Measurements from ENCODE around the gene LRP2BP. TPM values are rescaled to one million over a fixed set of nuclear protein-coding genes. Genes with fewer than 3 reads are reported as not detected.
"Not testable (repeated sequence)": the region's sequence is repeated elsewhere in the genome, so short reads cannot be mapped to it uniquely, and the experiment has no call there.

LRP2BP gene
- total RNA-seq, 2 experiments from 2014 or later, result 2.7 to 3.1 TPM

GRCh38 chr4:185363251-185363650, 32.5 kb downstream of the LRP2BP start:
- H3K27me3 ChIP-seq (ENCODE audit: control insufficient read depth in 1 of 2, insufficient read depth in 2 of 2, low read length in 2 of 2), result no peaks in the 10 kb centered on the region
- no peaks in the 10 kb centered on the region for H3K27me3 Mint-ChIP-seq
- ATAC-seq (ENCODE audit: poor library complexity), result no peak
- H3K27ac Mint-ChIP-seq, result no peak overlapping the region
- ChIA-PET CTCF (no interaction called here), POLR2A (no interaction called here)
- peaks cover 7% of the 10 kb centered on the region for H3K36me3 Mint-ChIP-seq (ENCODE audit: low read depth)
- DNase-seq, result no peak
- H3K4me3 Mint-ChIP-seq, result no peak overlapping the region
- no peaks in the 10 kb centered on the region for H3K4me1 Mint-ChIP-seq (ENCODE audit: low read depth)
- intact Hi-C loops (cut with DNase I, micrococcal nuclease), result no loop called here
- no peaks in the 10 kb centered on the region for H3K4me1 ChIP-seq (ENCODE audit: insufficient read depth, low read length)
- no peak overlapping the region for H3K4me3 ChIP-seq (ENCODE audit: low read length)
- no peaks in the 10 kb centered on the region for H3K36me3 ChIP-seq (ENCODE audit: insufficient read depth, low read length)
- H3K9me3 ChIP-seq (ENCODE audit: control insufficient read depth in 1 of 2, insufficient read depth in 1 of 2, low read length in 2 of 2), result no peaks in the 10 kb centered on the region
- no peaks in the 10 kb centered on the region for H3K9me3 Mint-ChIP-seq
- TF ChIP-seq CTCF (IDR thresholded peaks at IDR 0.05), result no peak
- no peak overlapping the region for H3K27ac ChIP-seq (ENCODE audit: low read depth in 1 of 2, low read length in 2 of 2)

GRCh38 chr4:185362570-185362969, 33.2 kb downstream of the LRP2BP start:
- H3K4me1 ChIP-seq (ENCODE audit: insufficient read depth, low read length); H3K36me3 ChIP-seq (ENCODE audit: insufficient read depth, low read length); H3K9me3 Mint-ChIP-seq; H3K27ac Mint-ChIP-seq; H3K4me3 ChIP-seq (ENCODE audit: low read length); H3K4me1 Mint-ChIP-seq (ENCODE audit: low read depth); CTCF ChIA-PET; intact Hi-C loops (cut with DNase I, micrococcal nuclease); H3K27me3 Mint-ChIP-seq; POLR2A ChIA-PET; DNase-seq; H3K27ac ChIP-seq (ENCODE audit: low read depth in 1 of 2, low read length in 2 of 2); H3K4me3 Mint-ChIP-seq; H3K9me3 ChIP-seq (ENCODE audit: control insufficient read depth in 1 of 2, insufficient read depth in 1 of 2, low read length in 2 of 2); H3K27me3 ChIP-seq (ENCODE audit: control insufficient read depth in 1 of 2, insufficient read depth in 2 of 2, low read length in 2 of 2); ATAC-seq (ENCODE audit: poor library complexity): not testable (repeated sequence)
- peaks cover 12% of the 10 kb centered on the region for H3K36me3 Mint-ChIP-seq (ENCODE audit: low read depth)

GRCh38 chr4:185361872-185362271, 33.9 kb downstream of the LRP2BP start:
- no peaks in the 10 kb centered on the region for H3K4me1 Mint-ChIP-seq (ENCODE audit: low read depth)
- no peaks in the 10 kb centered on the region for H3K9me3 Mint-ChIP-seq
- H3K27me3 Mint-ChIP-seq, result no peaks in the 10 kb centered on the region
- DNase-seq, result no peak
- H3K27ac ChIP-seq (ENCODE audit: low read depth in 1 of 2, low read length in 2 of 2), result no peak overlapping the region
- H3K4me1 ChIP-seq (ENCODE audit: insufficient read depth, low read length), result no peaks in the 10 kb centered on the region
- H3K36me3 Mint-ChIP-seq (ENCODE audit: low read depth), result peaks cover 19% of the 10 kb centered on the region
- ATAC-seq (ENCODE audit: poor library complexity), result no peak
- TF ChIP-seq CTCF (IDR thresholded peaks at IDR 0.05), result no peak
- intact Hi-C loops (cut with DNase I, micrococcal nuclease), result no loop called here
- ChIA-PET POLR2A (no interaction called here), CTCF (no interaction called here)
- H3K36me3 ChIP-seq (ENCODE audit: insufficient read depth, low read length), result no peaks in the 10 kb centered on the region
- no peak overlapping the region for H3K4me3 Mint-ChIP-seq
- H3K27ac Mint-ChIP-seq, result no peak overlapping the region
- no peaks in the 10 kb centered on the region for H3K9me3 ChIP-seq (ENCODE audit: control insufficient read depth in 1 of 2, insufficient read depth in 1 of 2, low read length in 2 of 2)
- no peaks in the 10 kb centered on the region for H3K27me3 ChIP-seq (ENCODE audit: control insufficient read depth in 1 of 2, insufficient read depth in 2 of 2, low read length in 2 of 2)
- H3K4me3 ChIP-seq (ENCODE audit: low read length), result no peak overlapping the region

GRCh38 chr4:185359767-185360446, 35.8 kb downstream of the LRP2BP start:
- POLR2A ChIA-PET, result no interaction called here
- no peaks in the 10 kb centered on the region for H3K4me1 ChIP-seq (ENCODE audit: insufficient read depth, low read length)
- H3K9me3 ChIP-seq (ENCODE audit: control insufficient read depth in 1 of 2, insufficient read depth in 1 of 2, low read length in 2 of 2), result no peaks in the 10 kb centered on the region
- Mint-ChIP-seq H3K27me3 (no peaks in the 10 kb centered on the region), H3K4me3 (no peak overlapping the region), H3K27ac (no peak overlapping the region), H3K9me3 (no peaks in the 10 kb centered on the region), H3K4me1 (ENCODE audit: low read depth) (no peaks in the 10 kb centered on the region), H3K36me3 (ENCODE audit: low read depth) (peaks cover 20% of the 10 kb centered on the region)
- no peak overlapping the region for H3K27ac ChIP-seq (ENCODE audit: low read depth in 1 of 2, low read length in 2 of 2)
- H3K4me3 ChIP-seq (ENCODE audit: low read length), result no peak overlapping the region
- H3K27me3 ChIP-seq (ENCODE audit: control insufficient read depth in 1 of 2, insufficient read depth in 2 of 2, low read length in 2 of 2), result no peaks in the 10 kb centered on the region
- TF ChIP-seq CTCF (IDR thresholded peaks at IDR 0.05), result no peak
- DNase-seq, result no peak
- H3K36me3 ChIP-seq (ENCODE audit: insufficient read depth, low read length), result no peaks in the 10 kb centered on the region
- intact Hi-C loops (cut with DNase I, micrococcal nuclease), result no loop called here
- no peak for ATAC-seq (ENCODE audit: poor library complexity)
- CTCF ChIA-PET, result no interaction called here

Data from CD4-positive, alpha-beta T cell (primary cell).